Body of pancreas (tissue), 4 donors: ENCODE measurements around the gene GLRX3. TPM values are rescaled to one million over a fixed set of nuclear protein-coding genes. Genes with fewer than 3 reads are reported as not detected.
"Not testable (repeated sequence)": the region's sequence is repeated elsewhere in the genome, so short reads cannot be mapped to it uniquely, and the experiment has no call there.

Experiments
- ATAC-seq: fragments of 150-250 bp; one replicate; pipeline ENCODE4 v1.9.1; 2016
- DNase-seq, 4 donors: peaks; one replicate each; pipeline ENCODE4 v3.0.0-alpha.2; 2019
- H3K27ac ChIP-seq, 4 donors: fragments of 200-600 bp; sonication (generic); 1 replicate in 3 of 4; 2 replicates in 1 of 4; pipeline versions ENCODE4 v1.5.1 to v1.6.1; 2016 to 2019; ENCODE audit warnings: mild to moderate bottlenecking in 1 of 4, mixed read lengths in 1 of 4, moderate library complexity in 1 of 4
- H3K27me3 ChIP-seq, 2 donors: fragments of 200-600 bp; sonication (generic); one replicate each; pipeline ENCODE4 v1.6.0; 2016; ENCODE audit warnings: mild to moderate bottlenecking in 1 of 2
- H3K36me3 ChIP-seq, 2 donors: fragments of 200-600 bp; sonication (generic); replicated peaks in 1 of 2; 2 replicates each; pipeline ENCODE4 v1.5.1; 2016; ENCODE audit warnings: low read depth in 2 of 2; ENCODE audit not compliant: insufficient read depth in 1 of 2
- H3K4me1 ChIP-seq: fragments of 200-600 bp; sonication (generic); one replicate; pipeline ENCODE4 v1.6.0; 2016
- H3K4me3 ChIP-seq, 2 donors: fragments of 200-600 bp; sonication (generic); 1 replicate in 1 of 2; 2 replicates in 1 of 2; pipeline ENCODE4 v1.5.1; 2016 to 2019
- H3K9me3 ChIP-seq, 3 donors: fragments of 200-600 bp; sonication (generic); 1 replicate in 2 of 3; 2 replicates in 1 of 3; pipeline ENCODE4 v1.5.1; 2016
- CTCF ChIP-seq, 7 experiments: fragments of 450-650 bp in 4 of 7; fragments of 200-600 bp in 3 of 7; sonication (generic) in 3 of 7; IDR thresholded peaks; one replicate each; pipeline ENCODE4 v1.5.1; 2016 to 2019; ENCODE audit warnings: antibody characterized with exemption in 7 of 7
- POLR2A ChIP-seq, 3 donors: fragments of 450-650 bp; IDR thresholded peaks; one replicate each; pipeline ENCODE4 v1.6.1; 2016; ENCODE audit warnings: antibody characterized with exemption in 3 of 3, mild to moderate bottlenecking in 2 of 3
- WGBS, 2 donors: methylation state at CpG; one replicate each; pipeline ENCODE4 v1.1.5; 2017; 5-methylcytosine and 5-hydroxymethylcytosine counted together
- intact Hi-C: fragments of 100-400 bp; cut with DNase I; formaldehyde crosslinking; loops from one replicate; pipeline ENCODE4 v1.15.1; 2023
- total RNA-seq, 2 donors: library from RNA; depleted of rRNA; stranded (reverse); fragments of >200 nt; gene quantifications; one replicate each; pipeline ENCODE4 v1.1.0, GENCODE V29; 2016

GLRX3 gene
- total RNA-seq, 2 donors from 2014 or later, result 13.2 to 24.4 TPM

- Histone ChIP-seq H3K27ac (peak overlapping the region in 3 of 4 donors; percentile 80 to 94 (median 91)), H3K27me3 (no peaks in the 10 kb centered on the region), H3K9me3 (no peaks in the 10 kb centered on the region), H3K4me1 (peaks cover 29% of the 10 kb centered on the region), H3K36me3 (no peaks in the 10 kb centered on the region), H3K4me3 (peak overlapping the region in 1 of 2 donors; percentile 46)
- no peak for DNase-seq
- intact Hi-C loops, result no loop called here
- 71 to 76% methylated on average over 6 of the region's 6 CpGs for WGBS, 2 donors
- no peak for TF ChIP-seq POLR2A (IDR thresholded peaks at IDR 0.05)
- TF ChIP-seq CTCF (IDR thresholded peaks at IDR 0.05), result no peak
- ATAC-seq, result no peak
Measured at GRCh38 chr10:130111852-130112180, 24.4 kb upstream of the GLRX3 start.

GRCh38 chr10:130112821-130113220 lies 23.4 kb upstream of the GLRX3 start:
- WGBS, 2 donors, result 85 to 91% methylated on average over 3 of the region's 3 CpGs
- intact Hi-C loops, result no loop called here
- no peak overlapping the region for H3K4me3 ChIP-seq

GRCh38 chr10:130116942-130117341 lies 19.2 kb upstream of the GLRX3 start:
- ATAC-seq, DNase-seq, H3K9me3 ChIP-seq, H3K27me3 ChIP-seq, H3K4me1 ChIP-seq, H3K27ac ChIP-seq, intact Hi-C loops, H3K36me3 ChIP-seq, H3K4me3 ChIP-seq: not testable (repeated sequence)
- WGBS, 2 donors, result 92 to 96% methylated on average over 4 of the region's 4 CpGs

More at GRCh38 chr10:130112821-130113220, 23.4 kb upstream of the GLRX3 start:
- Histone ChIP-seq H3K9me3 (peaks cover 0 to 5% (median 0%) of the 10 kb centered on the region in 3 donors), H3K27ac (no peak overlapping the region), H3K4me1 (peaks cover 29% of the 10 kb centered on the region), H3K36me3 (no peaks in the 10 kb centered on the region), H3K27me3 (no peaks in the 10 kb centered on the region)
- TF ChIP-seq POLR2A (IDR thresholded peaks at IDR 0.05) (no peak), CTCF (IDR thresholded peaks at IDR 0.05) (no peak)
- DNase-seq (no peak), ATAC-seq (no peak)

- H3K4me3 ChIP-seq, H3K4me1 ChIP-seq, H3K9me3 ChIP-seq, ATAC-seq, DNase-seq, H3K27ac ChIP-seq, H3K27me3 ChIP-seq, H3K36me3 ChIP-seq, intact Hi-C loops: not testable (repeated sequence)
- 74 to 79% methylated on average over 6 of the region's 6 CpGs for WGBS, 2 donors
Measured at GRCh38 chr10:130117535-130117934, 18.7 kb upstream of the GLRX3 start.

GRCh38 chr10:130121486-130122079 lies 14.6 kb upstream of the GLRX3 start:
- 33 to 37% methylated on average over 12 to 13 of the region's 13 CpGs for WGBS, 2 donors
- Histone ChIP-seq H3K27ac (no peak overlapping the region), H3K36me3 (no peaks in the 10 kb centered on the region), H3K9me3 (peaks cover 0 to 5% (median 0%) of the 10 kb centered on the region in 3 donors), H3K4me3 (no peak overlapping the region), H3K27me3 (no peaks in the 10 kb centered on the region), H3K4me1 (no peaks in the 10 kb centered on the region)
- ATAC-seq, result no peak
- no peak for DNase-seq
- TF ChIP-seq CTCF (IDR thresholded peaks at IDR 0.05) (no peak), POLR2A (IDR thresholded peaks at IDR 0.05) (no peak)
- intact Hi-C loops, result no loop called here
